Smooth muscle cell (in vitro differentiated cells): ENCODE results near the gene OR2AE1. TPM values are rescaled to one million over a fixed set of nuclear protein-coding genes. Genes with fewer than 3 reads are reported as not detected.

Source experiments
- DNase-seq: peaks from one replicate; lab custom pipeline; 2025; ENCODE audit not compliant: unreplicated experiment; lab: John Stamatoyannopoulos, UW
- H2AFZ ChIP-seq: fragments of 200-600 bp; sonication (generic); 2 replicates; pipeline ENCODE4 v1.6.0; 2016; ENCODE audit warnings: antibody characterized with exemption, low read depth, mild to moderate bottlenecking
- H3F3A ChIP-seq: fragments of 200-600 bp; sonication (generic); 2 replicates; pipeline ENCODE4 v1.6.0; 2017; ENCODE audit warnings: antibody characterized with exemption, low read depth
- H3K27ac ChIP-seq: fragments of 200-600 bp; sonication (generic); 2 replicates; pipeline ENCODE4 v1.5.1; 2016; ENCODE audit warnings: low read depth, mild to moderate bottlenecking
- H3K27me3 ChIP-seq: fragments of 200-600 bp; sonication (generic); 2 replicates; pipeline ENCODE4 v1.6.1; 2016; ENCODE audit warnings: low read depth, mild to moderate bottlenecking
- H3K36me3 ChIP-seq: fragments of 200-600 bp; sonication (generic); 2 replicates; pipeline ENCODE4 v1.5.1; 2016; ENCODE audit warnings: low read depth
- H3K4me1 ChIP-seq: fragments of 200-600 bp; sonication (generic); 2 replicates; pipeline ENCODE4 v1.5.1; 2016; ENCODE audit warnings: low read depth
- H3K4me2 ChIP-seq: fragments of 200-600 bp; sonication (generic); 2 replicates; pipeline ENCODE4 v1.6.0; 2016; ENCODE audit warnings: mild to moderate bottlenecking
- H3K4me3 ChIP-seq: fragments of 200-600 bp; sonication (generic); 2 replicates; pipeline ENCODE4 v1.5.1; 2016; ENCODE audit warnings: mild to moderate bottlenecking
- H3K79me2 ChIP-seq: fragments of 200-600 bp; sonication (generic); 2 replicates; pipeline ENCODE4 v1.6.0; 2016; ENCODE audit warnings: low read depth, mild to moderate bottlenecking
- H3K9ac ChIP-seq: fragments of 200-600 bp; sonication (generic); 2 replicates; pipeline ENCODE4 v1.6.0; 2016; ENCODE audit warnings: low read depth
- H3K9me3 ChIP-seq: fragments of 200-600 bp; sonication (generic); replicated peaks from 2 replicates; pipeline ENCODE4 v1.5.1; 2016; ENCODE audit warnings: low read depth
- H4K20me1 ChIP-seq: fragments of 200-600 bp; sonication (generic); 2 replicates; pipeline ENCODE4 v1.6.0; 2016; ENCODE audit warnings: low read depth
- WGBS: methylation state at CpG from one replicate; pipeline ENCODE4 v1.1.7; 2016; ENCODE audit warnings: low lambda C conversion rate; 5-methylcytosine and 5-hydroxymethylcytosine counted together
- polyA plus RNA-seq: library from polyadenylated mRNA; unstranded; fragments of >200 nt; fragmentation: Nextera tagmentation; extraction: Ambion mirVana; gene quantifications from 2 replicates; pipeline ENCODE4 v1.2.1, GENCODE V29; 2016
- total RNA-seq: library from RNA; depleted of rRNA; stranded (reverse); fragments of >200 nt; gene quantifications from 2 replicates; pipeline ENCODE4 v1.2.3, GENCODE V29; 2014
- TF ChIP-seq, protein P1 (sequence below): fragments of 200-600 bp; sonication (generic); IDR thresholded peaks from 2 replicates; pipeline ENCODE4 v1.5.1; 2017; ENCODE audit warnings: borderline replicate concordance, mild to moderate bottlenecking, antibody characterized with exemption; ENCODE audit not compliant: insufficient read depth, poor library complexity, severe bottlenecking

The OR2AE1 gene
- total and polyA plus RNA-seq, 2 experiments from 2014 or later, result not detected

DNA sequence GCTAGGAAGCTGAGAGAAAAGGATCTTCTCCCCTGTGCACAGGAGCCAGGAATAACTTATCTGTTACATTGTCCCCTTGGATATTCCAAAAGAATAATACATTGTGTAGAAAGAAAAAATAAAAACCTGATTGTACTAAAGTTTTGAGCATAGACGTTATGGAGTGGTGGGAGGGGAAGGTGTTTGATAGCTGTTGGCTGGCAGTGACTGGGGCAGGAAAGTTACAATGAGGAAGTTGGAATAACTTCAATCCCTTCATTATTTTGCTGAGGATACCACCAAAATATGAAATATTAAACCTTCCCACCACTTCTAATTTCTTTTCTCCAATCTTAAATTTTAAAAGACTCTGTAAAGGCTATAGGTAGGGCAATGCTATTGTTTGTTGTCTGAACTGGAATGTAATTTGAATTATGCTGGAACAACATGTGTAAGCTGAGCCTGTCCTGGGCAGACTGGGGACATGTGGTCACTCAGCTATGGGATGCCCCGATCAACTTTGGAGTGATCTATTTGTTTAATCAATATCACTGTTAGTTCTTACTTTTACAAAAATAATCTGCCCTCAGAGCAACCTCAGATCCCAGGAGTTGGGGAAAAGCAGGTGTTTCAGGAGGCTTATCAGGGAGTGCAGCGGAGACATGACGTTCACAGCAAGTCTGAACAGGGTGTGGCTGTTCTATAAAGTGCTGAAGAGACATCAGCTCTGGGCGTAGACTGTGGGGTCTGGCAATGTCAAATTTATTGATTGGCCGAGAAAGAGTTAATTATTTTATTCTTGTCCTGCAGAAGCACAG, 28.2 kb downstream of the OR2AE1 start:
- Histone ChIP-seq H3K4me1 (no peaks in the 10 kb centered on the region), H3K9me3 (no peaks in the 10 kb centered on the region), H4K20me1 (no peaks in the 10 kb centered on the region), H3K9ac (no peak overlapping the region), H3K79me2 (no peaks in the 10 kb centered on the region), H3K4me3 (no peak overlapping the region), H3K4me2 (no peak overlapping the region), H3K27me3 (no peaks in the 10 kb centered on the region), H3K36me3 (no peaks in the 10 kb centered on the region), H3K27ac (no peak overlapping the region), H3F3A (no peaks in the 10 kb centered on the region), H2AFZ (no peak overlapping the region)
- DNase-seq, result no peak
- TF ChIP-seq, protein P1, sequence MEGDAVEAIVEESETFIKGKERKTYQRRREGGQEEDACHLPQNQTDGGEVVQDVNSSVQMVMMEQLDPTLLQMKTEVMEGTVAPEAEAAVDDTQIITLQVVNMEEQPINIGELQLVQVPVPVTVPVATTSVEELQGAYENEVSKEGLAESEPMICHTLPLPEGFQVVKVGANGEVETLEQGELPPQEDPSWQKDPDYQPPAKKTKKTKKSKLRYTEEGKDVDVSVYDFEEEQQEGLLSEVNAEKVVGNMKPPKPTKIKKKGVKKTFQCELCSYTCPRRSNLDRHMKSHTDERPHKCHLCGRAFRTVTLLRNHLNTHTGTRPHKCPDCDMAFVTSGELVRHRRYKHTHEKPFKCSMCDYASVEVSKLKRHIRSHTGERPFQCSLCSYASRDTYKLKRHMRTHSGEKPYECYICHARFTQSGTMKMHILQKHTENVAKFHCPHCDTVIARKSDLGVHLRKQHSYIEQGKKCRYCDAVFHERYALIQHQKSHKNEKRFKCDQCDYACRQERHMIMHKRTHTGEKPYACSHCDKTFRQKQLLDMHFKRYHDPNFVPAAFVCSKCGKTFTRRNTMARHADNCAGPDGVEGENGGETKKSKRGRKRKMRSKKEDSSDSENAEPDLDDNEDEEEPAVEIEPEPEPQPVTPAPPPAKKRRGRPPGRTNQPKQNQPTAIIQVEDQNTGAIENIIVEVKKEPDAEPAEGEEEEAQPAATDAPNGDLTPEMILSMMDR, result no peak
- 82% methylated on average over 6 of the region's 6 CpGs for WGBS

DNA sequence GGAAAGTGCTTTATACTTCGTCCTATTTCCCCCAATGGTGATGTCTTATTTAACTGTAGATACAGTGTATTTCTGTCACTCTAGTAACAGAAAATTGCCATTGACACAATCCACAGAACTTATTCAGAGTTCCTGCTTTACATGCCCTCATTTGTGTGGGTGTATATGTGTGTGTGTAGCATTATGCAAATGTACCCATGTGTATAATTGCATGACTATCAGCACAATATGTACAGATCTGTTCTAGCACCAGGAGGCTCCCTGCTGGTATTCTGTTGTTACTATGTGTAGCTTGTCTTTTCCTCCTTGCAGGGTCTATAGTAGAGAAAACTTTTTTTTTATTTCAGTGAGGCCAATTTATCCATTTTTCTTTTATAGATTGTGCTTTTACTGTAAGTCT, 32.5 kb downstream of the OR2AE1 start:
- TF ChIP-seq, protein P1, result no peak
- H3K79me2 ChIP-seq, result no peaks in the 10 kb centered on the region
- H3K4me3 ChIP-seq, result no peak overlapping the region
- H4K20me1 ChIP-seq, result no peaks in the 10 kb centered on the region
- H3K9ac ChIP-seq, result no peak overlapping the region
- 96% methylated on average over 1 of the region's 1 CpG for WGBS
- no peaks in the 10 kb centered on the region for H3F3A ChIP-seq
- no peak overlapping the region for H2AFZ ChIP-seq
- no peaks in the 10 kb centered on the region for H3K27me3 ChIP-seq
- DNase-seq, result no peak
- H3K4me2 ChIP-seq, result no peak overlapping the region
- H3K27ac ChIP-seq, result no peak overlapping the region
- H3K4me1 ChIP-seq, result no peaks in the 10 kb centered on the region
- no peaks in the 10 kb centered on the region for H3K36me3 ChIP-seq
- H3K9me3 ChIP-seq, result no peaks in the 10 kb centered on the region

DNA sequence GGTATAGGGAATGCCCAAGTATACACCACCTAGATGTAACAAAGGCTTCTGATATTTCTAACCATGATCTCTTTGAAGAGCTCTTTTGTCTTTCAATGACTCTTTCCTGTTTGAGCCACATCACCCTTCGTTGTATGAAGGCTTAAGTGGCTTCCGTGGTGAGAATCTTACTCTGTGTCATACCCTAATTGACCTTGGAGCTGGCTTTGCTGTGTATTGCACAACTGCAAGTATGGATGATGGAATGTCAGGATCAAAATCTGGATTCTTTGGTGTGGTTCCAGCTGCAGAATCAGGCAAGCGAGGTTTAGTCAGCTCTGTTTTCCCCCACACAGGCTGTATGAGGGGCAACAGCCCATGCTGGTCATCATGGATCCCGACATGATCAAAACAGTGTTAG, 33.0 kb downstream of the OR2AE1 start:
- no peak overlapping the region for H3K4me3 ChIP-seq
- H3K9me3 ChIP-seq, result no peaks in the 10 kb centered on the region
- H2AFZ ChIP-seq, result no peak overlapping the region
- H3K9ac ChIP-seq, result no peak overlapping the region
- no peak overlapping the region for H3K4me2 ChIP-seq
- no peaks in the 10 kb centered on the region for H3F3A ChIP-seq
- no peaks in the 10 kb centered on the region for H4K20me1 ChIP-seq
- H3K79me2 ChIP-seq, result no peaks in the 10 kb centered on the region
- H3K27me3 ChIP-seq, result no peaks in the 10 kb centered on the region
- TF ChIP-seq, protein P1, result no peak
- H3K27ac ChIP-seq, result no peak overlapping the region
- H3K36me3 ChIP-seq, result no peaks in the 10 kb centered on the region
- DNase-seq, result no peak
- no peaks in the 10 kb centered on the region for H3K4me1 ChIP-seq
- 53% methylated on average over 4 of the region's 4 CpGs for WGBS

DNA sequence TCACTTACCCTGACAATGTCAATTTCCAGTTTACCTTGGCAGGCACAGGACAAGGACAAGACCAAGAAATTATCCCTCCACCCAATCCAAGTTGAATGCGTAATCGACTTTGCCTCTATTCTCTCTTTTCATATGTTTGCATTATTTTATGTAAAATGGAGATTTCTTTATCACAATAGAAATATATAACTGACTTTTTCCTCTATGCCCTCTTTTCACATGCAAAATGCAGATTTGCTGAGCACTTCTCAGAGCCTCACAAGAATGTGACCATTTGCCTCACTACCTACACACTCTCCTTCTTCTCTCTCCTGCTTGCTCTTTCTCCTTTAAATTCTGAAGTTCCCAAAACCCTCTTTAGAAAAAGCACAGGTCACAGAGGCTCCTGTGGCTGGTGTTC, 33.9 kb downstream of the OR2AE1 start:
- H3K36me3 ChIP-seq, result no peaks in the 10 kb centered on the region
- no peak for DNase-seq
- no peaks in the 10 kb centered on the region for H3F3A ChIP-seq
- H3K27me3 ChIP-seq, result no peaks in the 10 kb centered on the region
- TF ChIP-seq, protein P1, result no peak
- no peak overlapping the region for H2AFZ ChIP-seq
- WGBS, result 95% methylated on average over 2 of the region's 2 CpGs
- no peaks in the 10 kb centered on the region for H4K20me1 ChIP-seq
- no peak overlapping the region for H3K4me2 ChIP-seq
- H3K9me3 ChIP-seq, result no peaks in the 10 kb centered on the region
- no peak overlapping the region for H3K4me3 ChIP-seq
- no peak overlapping the region for H3K27ac ChIP-seq
- no peak overlapping the region for H3K9ac ChIP-seq
- H3K4me1 ChIP-seq, result no peaks in the 10 kb centered on the region
- no peaks in the 10 kb centered on the region for H3K79me2 ChIP-seq
